CD4-positive, alpha-beta memory T cell (primary cell): ENCODE measurements around the gene CBARP. TPM values are rescaled to one million over a fixed set of nuclear protein-coding genes. Genes with fewer than 3 reads are reported as not detected.
A peak's percentile ranks its signal among the peaks of the same experiment; 100 is the strongest.

ENCODE experiments used
- CTCF ChIA-PET: fragments of 350-600 bp; sonication (Branson Sonifier 250); formaldehyde crosslinking; loops from one replicate; lab custom pipeline; 2021; ENCODE audit warnings: inconsistent platforms; ENCODE audit not compliant: partially characterized antibody; lab: Charles Lee
- POLR2A ChIA-PET: fragments of 350-600 bp; sonication (Branson Sonifier 250); formaldehyde crosslinking; loops from one replicate; lab custom pipeline; 2021; ENCODE audit not compliant: partially characterized antibody; lab: Charles Lee
- DNase-seq, 5 donors: peaks; one replicate each; pipeline versions ENCODE4 v3.0.0 to v3.0.0-alpha.2; 2020 to 2022; ENCODE audit warnings: mixed read lengths in 1 of 5
- H3K27ac ChIP-seq: one replicate; pipeline ENCODE4 v1.7.0; 2013; ENCODE audit warnings: low read depth, low read length
- H3K27me3 ChIP-seq: 2 replicates; pipeline ENCODE4 v1.7.0; 2013; ENCODE audit warnings: mild to moderate bottlenecking, low read length, moderate library complexity; ENCODE audit not compliant: insufficient read depth
- H3K36me3 ChIP-seq: 2 replicates; pipeline ENCODE4 v1.7.0; 2013; ENCODE audit warnings: mild to moderate bottlenecking, low read length, moderate library complexity; ENCODE audit not compliant: insufficient read depth
- H3K4me1 ChIP-seq: 2 replicates; pipeline ENCODE4 v1.7.0; 2013; ENCODE audit warnings: mild to moderate bottlenecking, low read length, moderate library complexity; ENCODE audit not compliant: insufficient read depth
- H3K4me3 ChIP-seq, 2 donors: one replicate each; pipeline ENCODE4 v1.7.0; 2013; ENCODE audit warnings: low read length in 2 of 2, mild to moderate bottlenecking in 1 of 2
- H3K9me3 ChIP-seq, 2 donors: one replicate each; pipeline ENCODE4 v1.7.0; 2013; ENCODE audit warnings: low read length in 2 of 2, control low read depth in 1 of 2; ENCODE audit not compliant: control insufficient read depth in 1 of 2
- H3K27ac Mint-ChIP-seq, 7 donors: one replicate each; pipeline ENCODE4 v1.8.0; 2020 to 2021; ENCODE audit warnings: mixed read lengths in 7 of 7, mild to moderate bottlenecking in 6 of 7, inconsistent platforms in 3 of 7, moderate library complexity in 3 of 7
- H3K27me3 Mint-ChIP-seq, 2 donors: one replicate each; pipeline ENCODE4 v1.8.0; 2020 to 2021; ENCODE audit warnings: mixed read lengths in 2 of 2
- H3K36me3 Mint-ChIP-seq, 2 donors: one replicate each; pipeline ENCODE4 v1.8.0; 2020 to 2021; ENCODE audit warnings: mixed read lengths in 2 of 2, inconsistent platforms in 1 of 2, mild to moderate bottlenecking in 1 of 2
- H3K4me1 Mint-ChIP-seq, 4 donors: one replicate each; pipeline ENCODE4 v1.8.0; 2020 to 2021; ENCODE audit warnings: mixed read lengths in 4 of 4, mild to moderate bottlenecking in 1 of 4
- H3K4me3 Mint-ChIP-seq, 8 donors: one replicate each; pipeline ENCODE4 v1.8.0; 2020 to 2021; ENCODE audit warnings: mixed read lengths in 8 of 8, mild to moderate bottlenecking in 7 of 8, moderate library complexity in 6 of 8, inconsistent platforms in 3 of 8
- H3K9me3 Mint-ChIP-seq, 8 donors: one replicate each; pipeline ENCODE4 v1.8.0; 2020 to 2021; ENCODE audit warnings: mixed read lengths in 8 of 8, mild to moderate bottlenecking in 5 of 8, inconsistent platforms in 3 of 8, moderate library complexity in 1 of 8
- intact Hi-C: fragments of 100-400 bp; cut with micrococcal nuclease; formaldehyde crosslinking; loops from one replicate; pipeline ENCODE4 v1.15.1; 2023
- polyA plus RNA-seq, 2 donors: library from polyadenylated mRNA; unstranded; fragments of 300-500 nt; fragmentation: Illumina TruSeq; gene quantifications; one replicate each; pipeline ENCODE4 v1.2.3, GENCODE V29; 2021
- total RNA-seq, 2 experiments: library from RNA; stranded (reverse); gene quantifications; one replicate each; pipeline ENCODE4 v1.2.3, GENCODE V29; 2021

The CBARP gene
- total and polyA plus RNA-seq, 4 experiments from 2014 or later: not detected

GRCh38 chr19:1283917-1284292, 46.1 kb upstream of the CBARP start:
- peaks cover 3% of the 10 kb centered on the region for H3K4me1 ChIP-seq
- H3K27ac Mint-ChIP-seq: peak overlapping the region in 1 of 7 donors; percentile 72
- no peak for DNase-seq
- ChIA-PET POLR2A (no interaction called here), CTCF (no interaction called here)
- peaks cover 4 to 11% of the 10 kb centered on the region in 2 donors for H3K36me3 Mint-ChIP-seq
- H3K27ac ChIP-seq: no peak overlapping the region
- no peak overlapping the region for H3K4me3 ChIP-seq
- H3K27me3 Mint-ChIP-seq: peaks cover 11 to 12% of the 10 kb centered on the region in 2 donors
- H3K36me3 ChIP-seq: peaks cover 6% of the 10 kb centered on the region
- intact Hi-C loops: no loop called here
- peak overlapping the region in 1 of 8 donors; percentile 67 for H3K4me3 Mint-ChIP-seq
- no peaks in the 10 kb centered on the region for H3K9me3 ChIP-seq
- no peaks in the 10 kb centered on the region for H3K9me3 Mint-ChIP-seq
- H3K4me1 Mint-ChIP-seq: peaks cover 6 to 22% (median 11%) of the 10 kb centered on the region in 4 donors
- H3K27me3 ChIP-seq: peaks cover 12% of the 10 kb centered on the region

GRCh38 chr19:1283207-1283916, 45.6 kb upstream of the CBARP start:
- H3K27ac ChIP-seq: no peak overlapping the region
- no peak overlapping the region for H3K4me3 ChIP-seq
- no peaks in the 10 kb centered on the region for H3K9me3 ChIP-seq
- Mint-ChIP-seq H3K4me3 (no peak overlapping the region), H3K27me3 (peaks cover 10 to 11% of the 10 kb centered on the region in 2 donors), H3K27ac (no peak overlapping the region), H3K9me3 (no peaks in the 10 kb centered on the region), H3K36me3 (peaks cover 4 to 13% of the 10 kb centered on the region in 2 donors), H3K4me1 (peaks cover 6 to 22% (median 11%) of the 10 kb centered on the region in 4 donors)
- CTCF ChIA-PET: no interaction called here
- peak in 1 of 5 donors; percentile 43 for DNase-seq
- H3K27me3 ChIP-seq: peaks cover 12% of the 10 kb centered on the region
- POLR2A ChIA-PET: no interaction called here
- H3K4me1 ChIP-seq: peaks cover 3% of the 10 kb centered on the region
- H3K36me3 ChIP-seq: peaks cover 9% of the 10 kb centered on the region
- intact Hi-C loops: no loop called here

GRCh38 chr19:1282588-1283206, 44.9 kb upstream of the CBARP start:
- no peak overlapping the region for H3K4me3 Mint-ChIP-seq
- ChIA-PET CTCF (no interaction called here), POLR2A (no interaction called here)
- peaks cover 4 to 19% of the 10 kb centered on the region in 2 donors for H3K36me3 Mint-ChIP-seq
- no peak for DNase-seq
- H3K27ac ChIP-seq: no peak overlapping the region
- H3K4me1 ChIP-seq: peaks cover 3% of the 10 kb centered on the region
- H3K9me3 ChIP-seq: no peaks in the 10 kb centered on the region
- intact Hi-C loops: no loop called here
- peaks cover 6 to 22% (median 14%) of the 10 kb centered on the region in 4 donors for H3K4me1 Mint-ChIP-seq
- no peak overlapping the region for H3K27ac Mint-ChIP-seq
- H3K27me3 Mint-ChIP-seq: peaks cover 8 to 10% of the 10 kb centered on the region in 2 donors
- H3K4me3 ChIP-seq: no peak overlapping the region
- H3K9me3 Mint-ChIP-seq: no peaks in the 10 kb centered on the region
- peaks cover 12% of the 10 kb centered on the region for H3K27me3 ChIP-seq
- H3K36me3 ChIP-seq: peaks cover 9% of the 10 kb centered on the region

- peaks cover 9% of the 10 kb centered on the region for H3K36me3 ChIP-seq
- peaks cover 7% of the 10 kb centered on the region for H3K27me3 ChIP-seq
- CTCF ChIA-PET: no interaction called here
- no peaks in the 10 kb centered on the region for H3K9me3 ChIP-seq
- peaks cover 8 to 26% (median 17%) of the 10 kb centered on the region in 4 donors for H3K4me1 Mint-ChIP-seq
- no peak overlapping the region for H3K27ac ChIP-seq
- intact Hi-C loops: no loop called here
- no peak overlapping the region for H3K4me3 Mint-ChIP-seq
- no peak overlapping the region for H3K4me3 ChIP-seq
- peaks cover 9% of the 10 kb centered on the region for H3K4me1 ChIP-seq
- no peak for DNase-seq
- H3K9me3 Mint-ChIP-seq: peaks cover 0 to 2% (median 0%) of the 10 kb centered on the region in 8 donors
- peaks cover 7 to 22% of the 10 kb centered on the region in 2 donors for H3K36me3 Mint-ChIP-seq
- POLR2A ChIA-PET: interaction anchor here (4.8 kb wide), 1 partner anchor 13 kb away, joined by 41 read pairs; the partner anchor contains the start of gene CIRBP
- peaks cover 8 to 10% of the 10 kb centered on the region in 2 donors for H3K27me3 Mint-ChIP-seq
- H3K27ac Mint-ChIP-seq: peak overlapping the region in 1 of 7 donors; percentile 82
These were observed 43.9 kb upstream of the CBARP start for GRCh38 chr19:1281569-1282287.

GRCh38 chr19:1280636-1281568, 43.1 kb upstream of the CBARP start:
- peaks cover 8 to 25% of the 10 kb centered on the region in 2 donors for H3K36me3 Mint-ChIP-seq
- peaks cover 8 to 10% of the 10 kb centered on the region in 2 donors for H3K27me3 Mint-ChIP-seq
- H3K4me3 Mint-ChIP-seq: no peak overlapping the region
- H3K9me3 Mint-ChIP-seq: peaks cover 0 to 5% (median 0%) of the 10 kb centered on the region in 8 donors
- no peak overlapping the region for H3K4me3 ChIP-seq
- peak overlapping the region in 1 of 7 donors; percentile 89 for H3K27ac Mint-ChIP-seq
- no peaks in the 10 kb centered on the region for H3K9me3 ChIP-seq
- intact Hi-C loops: no loop called here
- ChIA-PET CTCF (interaction anchor here (1.5 kb wide), 1 partner anchor 19 kb away, joined by 4 read pairs; no protein-coding TSS in a partner anchor), POLR2A (interaction anchor here (4.8 kb wide), 1 partner anchor 12 kb away, joined by 41 read pairs; the partner anchor contains the start of gene CIRBP)
- H3K4me1 ChIP-seq: peaks cover 14% of the 10 kb centered on the region
- H3K27ac ChIP-seq: no peak overlapping the region
- peaks cover 9% of the 10 kb centered on the region for H3K36me3 ChIP-seq
- peaks cover 11 to 26% (median 18%) of the 10 kb centered on the region in 4 donors for H3K4me1 Mint-ChIP-seq
- DNase-seq: peak in 1 of 5 donors; percentile 42
- peaks cover 4% of the 10 kb centered on the region for H3K27me3 ChIP-seq

GRCh38 chr19:1279782-1280341, 42.1 kb upstream of the CBARP start:
- Mint-ChIP-seq H3K27me3 (peaks cover 6 to 7% of the 10 kb centered on the region in 2 donors), H3K9me3 (peaks cover 0 to 5% (median 0%) of the 10 kb centered on the region in 8 donors), H3K4me1 (peaks cover 11 to 26% (median 17%) of the 10 kb centered on the region in 4 donors), H3K4me3 (peak overlapping the region in 3 of 8 donors; percentile 51 to 86 (median 51)), H3K27ac (peak overlapping the region; percentile 22 to 89 (median 72)), H3K36me3 (peaks cover 8 to 26% of the 10 kb centered on the region in 2 donors)
- DNase-seq: peak; percentile 71 to 80 (median 73)
- H3K4me1 ChIP-seq: peaks cover 17% of the 10 kb centered on the region
- intact Hi-C loops: loop anchor here (1.0 to 5.0 kb wide), 4 partner anchors 77 to 487 kb away; partner anchors contain the start of gene UQCR11
- no peak overlapping the region for H3K27ac ChIP-seq
- H3K4me3 ChIP-seq: no peak overlapping the region
- no peaks in the 10 kb centered on the region for H3K9me3 ChIP-seq
- peaks cover 4% of the 10 kb centered on the region for H3K27me3 ChIP-seq
- H3K36me3 ChIP-seq: peaks cover 9% of the 10 kb centered on the region
- CTCF ChIA-PET: interaction anchor here (0.7 to 3.0 kb wide), 8 partner anchors 11 to 235 kb away, joined by 3 to 16 read pairs (median 4); no protein-coding TSS in a partner anchor
- POLR2A ChIA-PET: interaction anchor here (1.0 to 4.8 kb wide), 5 partner anchors 11 to 191 kb away, joined by 3 to 41 read pairs (median 5); partner anchors contain the start of gene CIRBP
